ENCODE measurements around the gene CTDSP1. TPM values are rescaled to one million over a fixed set of nuclear protein-coding genes. Genes with fewer than 3 reads are reported as not detected.

The CTDSP1 gene
- polyA plus RNA-seq, 1 of the 3 experiments (the other 2 are of a cell fraction): 88.0 TPM

- TF ChIP-seq, protein P1, sequence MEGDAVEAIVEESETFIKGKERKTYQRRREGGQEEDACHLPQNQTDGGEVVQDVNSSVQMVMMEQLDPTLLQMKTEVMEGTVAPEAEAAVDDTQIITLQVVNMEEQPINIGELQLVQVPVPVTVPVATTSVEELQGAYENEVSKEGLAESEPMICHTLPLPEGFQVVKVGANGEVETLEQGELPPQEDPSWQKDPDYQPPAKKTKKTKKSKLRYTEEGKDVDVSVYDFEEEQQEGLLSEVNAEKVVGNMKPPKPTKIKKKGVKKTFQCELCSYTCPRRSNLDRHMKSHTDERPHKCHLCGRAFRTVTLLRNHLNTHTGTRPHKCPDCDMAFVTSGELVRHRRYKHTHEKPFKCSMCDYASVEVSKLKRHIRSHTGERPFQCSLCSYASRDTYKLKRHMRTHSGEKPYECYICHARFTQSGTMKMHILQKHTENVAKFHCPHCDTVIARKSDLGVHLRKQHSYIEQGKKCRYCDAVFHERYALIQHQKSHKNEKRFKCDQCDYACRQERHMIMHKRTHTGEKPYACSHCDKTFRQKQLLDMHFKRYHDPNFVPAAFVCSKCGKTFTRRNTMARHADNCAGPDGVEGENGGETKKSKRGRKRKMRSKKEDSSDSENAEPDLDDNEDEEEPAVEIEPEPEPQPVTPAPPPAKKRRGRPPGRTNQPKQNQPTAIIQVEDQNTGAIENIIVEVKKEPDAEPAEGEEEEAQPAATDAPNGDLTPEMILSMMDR (IDR thresholded peaks at IDR 0.05): no peak
- no peak for TF ChIP-seq JUND (IDR thresholded peaks at IDR 0.05)
- no peak for TF ChIP-seq RFX5 (IDR thresholded peaks at IDR 0.05; ENCODE audit: low read length)
Observed at GRCh38 chr2:218389333-218390150, 10.1 kb upstream of the CTDSP1 start (continued).

DNA sequence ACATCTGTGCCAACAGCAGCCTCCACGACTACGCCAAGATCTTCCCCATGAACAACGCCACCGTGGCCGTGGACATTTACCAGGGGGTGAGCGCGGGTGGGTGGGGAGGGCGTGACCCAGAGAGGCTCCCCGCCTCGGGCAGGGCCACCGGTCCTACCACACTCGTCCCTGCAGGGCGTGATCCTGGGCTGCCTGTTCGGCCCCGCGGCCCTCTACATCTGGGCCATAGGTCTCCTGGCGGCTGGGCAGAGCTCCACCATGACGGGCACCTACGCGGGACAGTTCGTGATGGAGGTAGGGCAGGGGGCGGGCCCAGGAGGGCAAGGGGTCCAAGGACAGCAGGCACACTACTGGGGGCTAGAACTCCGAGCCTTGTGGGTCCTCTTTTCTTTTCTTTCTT lies 8.5 kb upstream of the CTDSP1 start:
- CTCF ChIA-PET: interaction anchor here (0.9 to 1.2 kb wide), 2 partner anchors 35 to 89 kb away, joined by 3 to 4 read pairs; partner anchors contain the start of gene CATIP
- Histone ChIP-seq H3K4me2 (no peak overlapping the region), H3K36me3 (replicated peaks in 1 of 2; ENCODE audit: control insufficient read depth in 1 of 2, insufficient read depth in 2 of 2, low read length in 1 of 2) (no peaks in the 10 kb centered on the region), H3K27ac (ENCODE audit: low read depth in 2 of 2, low read length in 1 of 2) (no peak overlapping the region), H2AFZ (ENCODE audit: low read depth) (no peak overlapping the region), H3K9ac (no peak overlapping the region), H3K79me2 (ENCODE audit: insufficient read depth) (no peaks in the 10 kb centered on the region), H3F3A (replicated peaks; ENCODE audit: insufficient read depth) (no peaks in the 10 kb centered on the region), H3K9me2 (no peaks in the 10 kb centered on the region), H3K27me3 (ENCODE audit: insufficient read depth) (no peaks in the 10 kb centered on the region), H4K20me1 (ENCODE audit: insufficient read depth) (no peaks in the 10 kb centered on the region), H3K4me1 (ENCODE audit: control insufficient read depth in 1 of 2, insufficient read depth in 2 of 2, low read depth in 1 of 2, low read length in 1 of 2) (peaks cover 0 to 2% of the 10 kb centered on the region in 2 experiments; a peak in 1 of 4 replicates), H3K9me3 (no peaks in the 10 kb centered on the region), H3K4me3 (ENCODE audit: low read depth in 2 of 2, low read length in 1 of 2) (no peak overlapping the region)
- TF ChIP-seq MEF2A (IDR thresholded peaks at IDR 0.05; ENCODE audit: borderline replicate concordance, low read depth) (no peak), CHD2 (IDR thresholded peaks at IDR 0.05; ENCODE audit: low read length, partially characterized antibody) (no peak), NFIC (IDR thresholded peaks at IDR 0.05; ENCODE audit: borderline replicate concordance) (no peak), RCOR1 (IDR thresholded peaks at IDR 0.05; ENCODE audit: low read length) (no peak), EP300 (IDR thresholded peaks at IDR 0.05; ENCODE audit: borderline replicate concordance in 1 of 2, low read depth in 1 of 2, low read length in 1 of 2) (no peak), TCF12 (IDR thresholded peaks at IDR 0.05) (no peak)
- 84% methylated on average over 4 of the region's 23 CpGs for WGBS (ENCODE audit: low lambda C conversion rate)
- POLR2A ChIA-PET: no interaction called here
- DNase-seq: no peak

DNA sequence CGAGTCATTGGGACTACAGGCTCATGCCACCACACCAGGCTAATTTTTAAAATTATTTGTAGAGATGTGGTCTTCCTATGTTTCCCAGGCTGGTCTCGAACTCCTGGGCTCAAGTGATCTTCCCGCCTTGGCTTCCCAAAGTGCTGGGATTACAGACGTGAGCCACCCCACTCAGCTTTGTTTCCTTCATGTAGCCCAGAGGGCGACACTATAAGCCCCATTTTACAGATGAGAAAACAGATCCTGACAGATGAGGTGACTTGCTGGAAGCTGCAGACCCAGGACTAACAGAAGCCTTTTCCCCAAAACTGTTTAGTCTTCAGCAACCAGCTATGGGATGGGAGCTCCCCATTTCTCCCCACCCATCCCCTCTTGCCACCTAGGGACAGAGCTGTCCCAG lies 7.2 kb upstream of the CTDSP1 start:
- Histone ChIP-seq H3K27ac (ENCODE audit: low read depth in 2 of 2, low read length in 1 of 2) (no peak overlapping the region), H3F3A (replicated peaks; ENCODE audit: insufficient read depth) (peaks cover 7% of the 10 kb centered on the region), H3K4me3 (ENCODE audit: low read depth in 2 of 2, low read length in 1 of 2) (no peak overlapping the region), H3K4me1 (ENCODE audit: control insufficient read depth in 1 of 2, insufficient read depth in 2 of 2, low read depth in 1 of 2, low read length in 1 of 2) (peaks cover 9 to 13% of the 10 kb centered on the region in 2 experiments; a peak in 2 of 4 replicates), H3K9ac (no peak overlapping the region), H3K79me2 (ENCODE audit: insufficient read depth) (0 out of 2 replicates have a peak, but pooled peaks cover 4% of the 10 kb centered on the region), H3K36me3 (replicated peaks in 1 of 2; ENCODE audit: control insufficient read depth in 1 of 2, insufficient read depth in 2 of 2, low read length in 1 of 2) (no peaks in the 10 kb centered on the region), H3K9me2 (no peaks in the 10 kb centered on the region), H3K4me2 (no peak overlapping the region), H3K27me3 (ENCODE audit: insufficient read depth) (no peaks in the 10 kb centered on the region), H3K9me3 (no peaks in the 10 kb centered on the region), H2AFZ (ENCODE audit: low read depth) (no peak overlapping the region), H4K20me1 (ENCODE audit: insufficient read depth) (no peaks in the 10 kb centered on the region)
- ChIA-PET CTCF (interaction anchor here (0.9 to 1.2 kb wide), 4 partner anchors 36 to 207 kb away, joined by 3 to 4 read pairs (median 3); partner anchors contain the start of gene CATIP), POLR2A (no interaction called here)
- 94% methylated on average over 5 of the region's 5 CpGs for WGBS (ENCODE audit: low lambda C conversion rate)
- DNase-seq: no peak
- TF ChIP-seq NFIC (IDR thresholded peaks at IDR 0.05; ENCODE audit: borderline replicate concordance) (no peak), ELF1 (IDR thresholded peaks at IDR 0.05) (no peak), GATA2 (CRISPR knock-in tag; IDR thresholded peaks at IDR 0.05) (no peak), USF1 (IDR thresholded peaks at IDR 0.05; ENCODE audit: borderline replicate concordance, low read depth) (no peak), IRF3 (IDR thresholded peaks at IDR 0.05; ENCODE audit: low read depth, low read length) (no peak), TAF1 (IDR thresholded peaks at IDR 0.05; ENCODE audit: borderline replicate concordance, low read depth, low read length) (no peak), FOXJ3 (CRISPR knock-in tag; IDR thresholded peaks at IDR 0.05) (no peak), EP300 (IDR thresholded peaks at IDR 0.05; ENCODE audit: borderline replicate concordance in 1 of 2, low read depth in 1 of 2, low read length in 1 of 2) (no peak), TEAD4 (IDR thresholded peaks at IDR 0.05; ENCODE audit: borderline replicate concordance, insufficient read depth) (no peak), MEF2A (IDR thresholded peaks at IDR 0.05; ENCODE audit: borderline replicate concordance, low read depth) (no peak), MAX (IDR thresholded peaks at IDR 0.05; ENCODE audit: low read depth) (no peak), NRF1 (IDR thresholded peaks at IDR 0.05; ENCODE audit: low read depth, low read length) (no peak), RXRA (IDR thresholded peaks at IDR 0.05; ENCODE audit: borderline replicate concordance, low read depth) (no peak)
- TF ChIP-seq, protein P1 (IDR thresholded peaks at IDR 0.05): no peak
